ENCODE results near the gene APOL4.
"Not testable (repeated sequence)": the region's sequence is repeated elsewhere in the genome, so short reads cannot be mapped to it uniquely, and the experiment has no call there.

The APOL4 gene

GRCh38 chr22:36211237-36211861 lies 9.7 kb upstream of the APOL4 start:
- H3K4me3 ChIP-seq (ENCODE audit: low read depth, low read length), result no peak overlapping the region
- DNase-seq (ENCODE audit: low read depth), result no peak

- no peak for DNase-seq (ENCODE audit: low read depth)
- no peak overlapping the region for H3K4me3 ChIP-seq (ENCODE audit: low read depth, low read length)
Observed at GRCh38 chr22:36210224-36210623, 8.6 kb upstream of the APOL4 start.

GRCh38 chr22:36209488-36209908 lies 7.9 kb upstream of the APOL4 start:
- not testable (repeated sequence) for DNase-seq (ENCODE audit: low read depth); H3K4me3 ChIP-seq (ENCODE audit: low read depth, low read length)

GRCh38 chr22:36208914-36209313 lies 7.3 kb upstream of the APOL4 start:
- DNase-seq (ENCODE audit: low read depth), result no peak
- no peak overlapping the region for H3K4me3 ChIP-seq (ENCODE audit: low read depth, low read length)

GRCh38 chr22:36208162-36208765 lies 6.7 kb upstream of the APOL4 start:
- H3K4me3 ChIP-seq (ENCODE audit: low read depth, low read length), result no peak overlapping the region
- no peak for DNase-seq (ENCODE audit: low read depth)

GRCh38 chr22:36206255-36206654 lies 4.6 kb upstream of the APOL4 start:
- no peak overlapping the region for H3K4me3 ChIP-seq (ENCODE audit: low read depth, low read length)
- no peak for DNase-seq (ENCODE audit: low read depth)

- H3K4me3 ChIP-seq (ENCODE audit: low read depth, low read length); DNase-seq (ENCODE audit: low read depth): not testable (repeated sequence)
Observed at GRCh38 chr22:36205573-36205972, 4.0 kb upstream of the APOL4 start.

- H3K4me3 ChIP-seq (ENCODE audit: low read depth, low read length), result no peak overlapping the region
- DNase-seq (ENCODE audit: low read depth), result no peak
Observed at GRCh38 chr22:36204632-36205015, 3.0 kb upstream of the APOL4 start.

- no peak for DNase-seq (ENCODE audit: low read depth)
Observed at GRCh38 chr22:36204001-36204631, 2.5 kb upstream of the APOL4 start.

GRCh38 chr22:36203441-36203840 lies 1.8 kb upstream of the APOL4 start:
- H3K4me3 ChIP-seq (ENCODE audit: low read depth, low read length); DNase-seq (ENCODE audit: low read depth): not testable (repeated sequence)

More at GRCh38 chr22:36204001-36204631, 2.5 kb upstream of the APOL4 start:
- no peak overlapping the region for H3K4me3 ChIP-seq (ENCODE audit: low read depth, low read length)

GRCh38 chr22:36202906-36203305 lies 1.3 kb upstream of the APOL4 start:
- DNase-seq (ENCODE audit: low read depth); H3K4me3 ChIP-seq (ENCODE audit: low read depth, low read length): not testable (repeated sequence)

GRCh38 chr22:36201025-36201424 lies 584 bp downstream of the APOL4 start:
- H3K4me3 ChIP-seq (ENCODE audit: low read depth, low read length), result not testable (repeated sequence)

GRCh38 chr22:36199001-36199551 lies 2.5 kb downstream of the APOL4 start:
- H3K4me3 ChIP-seq (ENCODE audit: low read depth, low read length), result no peak overlapping the region
- DNase-seq (ENCODE audit: low read depth), result no peak

More at GRCh38 chr22:36201025-36201424, 584 bp downstream of the APOL4 start:
- DNase-seq (ENCODE audit: low read depth), result not testable (repeated sequence)

- no peak for DNase-seq (ENCODE audit: low read depth)
- no peak overlapping the region for H3K4me3 ChIP-seq (ENCODE audit: low read depth, low read length)
Observed at GRCh38 chr22:36198536-36198935, 3.1 kb downstream of the APOL4 start.

GRCh38 chr22:36197514-36198146 lies 4.0 kb downstream of the APOL4 start:
- H3K4me3 ChIP-seq (ENCODE audit: low read depth, low read length), result no peak overlapping the region
- DNase-seq (ENCODE audit: low read depth), result no peak

GRCh38 chr22:36197065-36197440 lies 4.6 kb downstream of the APOL4 start:
- no peak overlapping the region for H3K4me3 ChIP-seq (ENCODE audit: low read depth, low read length)
- DNase-seq (ENCODE audit: low read depth), result no peak

GRCh38 chr22:36196254-36197064 lies 5.2 kb downstream of the APOL4 start:
- no peak for DNase-seq (ENCODE audit: low read depth)

GRCh38 chr22:36194971-36195370 lies 6.6 kb downstream of the APOL4 start:
- DNase-seq (ENCODE audit: low read depth), result no peak
- no peak overlapping the region for H3K4me3 ChIP-seq (ENCODE audit: low read depth, low read length)

More at GRCh38 chr22:36196254-36197064, 5.2 kb downstream of the APOL4 start:
- H3K4me3 ChIP-seq (ENCODE audit: low read depth, low read length), result no peak overlapping the region

- DNase-seq (ENCODE audit: low read depth), result no peak
Observed at GRCh38 chr22:36194385-36194784, 7.2 kb downstream of the APOL4 start.

More at GRCh38 chr22:36194385-36194784, 7.2 kb downstream of the APOL4 start:
- H3K4me3 ChIP-seq (ENCODE audit: low read depth, low read length), result no peak overlapping the region
